ENCODE results near the gene PAK6.
A peak's percentile ranks its signal among the peaks of the same experiment; 100 is the strongest.

Gene PAK6

DNA sequence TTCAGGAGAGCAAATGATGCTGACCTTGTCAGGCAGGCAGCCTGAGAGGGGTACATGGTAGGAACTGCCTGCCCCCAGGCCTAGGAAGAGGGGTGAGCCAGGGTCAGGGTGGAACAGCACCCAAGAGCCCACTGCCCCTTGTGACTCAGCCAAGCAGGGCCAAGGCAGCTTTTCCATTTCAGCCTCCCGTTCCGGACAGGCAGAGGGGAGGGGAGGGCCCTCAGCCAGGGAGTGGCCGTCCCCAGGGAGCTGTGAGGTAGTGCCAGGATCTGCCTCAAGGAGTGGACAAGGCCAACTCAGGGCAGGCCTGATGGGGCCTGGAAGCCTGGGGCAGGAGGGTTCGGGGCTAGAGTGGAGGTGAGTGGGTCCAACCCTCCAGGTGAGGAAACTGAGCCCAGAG, 49.1 kb downstream of the PAK6 start:
- no peak for DNase-seq (ENCODE audit: low read depth, low spot score)
- TF ChIP-seq, protein P1, sequence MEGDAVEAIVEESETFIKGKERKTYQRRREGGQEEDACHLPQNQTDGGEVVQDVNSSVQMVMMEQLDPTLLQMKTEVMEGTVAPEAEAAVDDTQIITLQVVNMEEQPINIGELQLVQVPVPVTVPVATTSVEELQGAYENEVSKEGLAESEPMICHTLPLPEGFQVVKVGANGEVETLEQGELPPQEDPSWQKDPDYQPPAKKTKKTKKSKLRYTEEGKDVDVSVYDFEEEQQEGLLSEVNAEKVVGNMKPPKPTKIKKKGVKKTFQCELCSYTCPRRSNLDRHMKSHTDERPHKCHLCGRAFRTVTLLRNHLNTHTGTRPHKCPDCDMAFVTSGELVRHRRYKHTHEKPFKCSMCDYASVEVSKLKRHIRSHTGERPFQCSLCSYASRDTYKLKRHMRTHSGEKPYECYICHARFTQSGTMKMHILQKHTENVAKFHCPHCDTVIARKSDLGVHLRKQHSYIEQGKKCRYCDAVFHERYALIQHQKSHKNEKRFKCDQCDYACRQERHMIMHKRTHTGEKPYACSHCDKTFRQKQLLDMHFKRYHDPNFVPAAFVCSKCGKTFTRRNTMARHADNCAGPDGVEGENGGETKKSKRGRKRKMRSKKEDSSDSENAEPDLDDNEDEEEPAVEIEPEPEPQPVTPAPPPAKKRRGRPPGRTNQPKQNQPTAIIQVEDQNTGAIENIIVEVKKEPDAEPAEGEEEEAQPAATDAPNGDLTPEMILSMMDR (IDR thresholded peaks at IDR 0.05; ENCODE audit: insufficient read depth, low read length, missing control alignments): no peak
- H3K4me3 ChIP-seq (ENCODE audit: low read depth, low read length): no peak overlapping the region
- ChIA-PET POLR2A (no interaction called here), CTCF (interaction anchor here (0.7 to 17.3 kb wide), 6 partner anchors 9 to 134 kb away, joined by 4 to 287 read pairs (median 18); partner anchors contain the start of genes INAFM2 and PLCB2)

DNA sequence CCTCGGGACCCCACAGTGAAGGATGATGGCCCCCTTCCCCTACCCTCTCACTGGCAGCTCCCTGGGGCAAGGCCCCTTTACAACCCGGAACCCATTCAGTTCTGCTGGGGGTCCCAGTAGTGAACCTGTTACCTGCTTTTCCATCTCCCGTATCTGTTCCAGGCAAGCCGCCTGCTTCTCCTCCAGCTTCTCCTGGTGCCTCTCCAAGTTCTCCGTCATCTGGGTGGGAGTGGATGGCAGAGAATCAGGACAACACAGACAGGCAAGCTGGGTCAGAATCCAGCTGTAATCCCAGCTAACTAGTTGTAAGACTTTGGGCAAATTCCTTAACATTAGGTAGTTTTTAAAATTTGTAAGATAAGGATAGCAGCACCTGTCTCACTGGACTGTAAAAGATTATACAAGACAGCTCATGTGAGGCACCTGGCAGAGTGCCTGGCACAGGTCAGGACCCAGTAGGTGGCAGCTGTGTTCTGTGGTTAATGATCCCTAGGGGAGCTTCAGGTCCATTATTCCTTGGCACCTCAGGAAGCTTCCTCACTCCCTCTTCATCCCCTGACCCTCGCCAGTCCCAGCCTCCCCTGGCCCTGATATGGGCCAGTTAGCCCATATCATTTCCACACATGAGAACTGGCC, 50.4 kb downstream of the PAK6 start:
- H3K4me3 ChIP-seq (ENCODE audit: low read depth, low read length): no peak overlapping the region
- DNase-seq (ENCODE audit: low read depth, low spot score): no peak
- POLR2A ChIA-PET: no interaction called here

DNA sequence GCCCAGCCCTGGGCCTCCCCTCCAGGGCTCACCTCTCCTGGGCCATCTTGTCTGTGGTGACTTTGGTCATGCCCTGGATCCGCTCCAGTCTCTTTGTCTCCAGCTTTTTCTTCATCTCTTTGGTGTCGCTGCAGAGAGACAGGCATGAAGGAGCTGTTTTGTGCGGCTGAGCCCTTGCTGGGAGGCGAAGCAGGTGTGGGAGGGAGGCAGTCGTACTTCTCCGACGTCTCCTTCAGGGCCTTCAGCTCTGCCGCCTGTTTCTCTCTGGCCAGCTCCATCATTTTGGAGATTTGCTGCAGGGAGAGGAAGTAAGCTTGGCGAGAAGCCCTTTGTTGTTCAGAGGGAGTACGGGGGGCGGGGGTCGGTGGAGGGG, 51.7 kb downstream of the PAK6 start:
- no peak for DNase-seq (ENCODE audit: low read depth, low spot score)
- ChIA-PET POLR2A (interaction anchor here (0.6 kb wide), 1 partner anchor 705 kb away, joined by 3 read pairs; no protein-coding TSS in a partner anchor), CTCF (interaction anchor here (0.7 to 17.3 kb wide), 13 partner anchors 9 to 186 kb away, joined by 3 to 287 read pairs (median 5); partner anchors contain the start of genes INAFM2 and PLCB2)
- TF ChIP-seq, protein P1 (IDR thresholded peaks at IDR 0.05; ENCODE audit: insufficient read depth, low read length, missing control alignments): no peak
- H3K4me3 ChIP-seq (ENCODE audit: low read depth, low read length): no peak overlapping the region

More for the DNA sequence above, 50.4 kb downstream of the PAK6 start:
- CTCF ChIA-PET: interaction anchor here (1.4 to 17.3 kb wide), 5 partner anchors 13 to 132 kb away, joined by 4 to 287 read pairs (median 28); partner anchors contain the start of genes INAFM2 and PLCB2
- TF ChIP-seq, protein P1 (IDR thresholded peaks at IDR 0.05; ENCODE audit: insufficient read depth, low read length, missing control alignments): no peak

DNA sequence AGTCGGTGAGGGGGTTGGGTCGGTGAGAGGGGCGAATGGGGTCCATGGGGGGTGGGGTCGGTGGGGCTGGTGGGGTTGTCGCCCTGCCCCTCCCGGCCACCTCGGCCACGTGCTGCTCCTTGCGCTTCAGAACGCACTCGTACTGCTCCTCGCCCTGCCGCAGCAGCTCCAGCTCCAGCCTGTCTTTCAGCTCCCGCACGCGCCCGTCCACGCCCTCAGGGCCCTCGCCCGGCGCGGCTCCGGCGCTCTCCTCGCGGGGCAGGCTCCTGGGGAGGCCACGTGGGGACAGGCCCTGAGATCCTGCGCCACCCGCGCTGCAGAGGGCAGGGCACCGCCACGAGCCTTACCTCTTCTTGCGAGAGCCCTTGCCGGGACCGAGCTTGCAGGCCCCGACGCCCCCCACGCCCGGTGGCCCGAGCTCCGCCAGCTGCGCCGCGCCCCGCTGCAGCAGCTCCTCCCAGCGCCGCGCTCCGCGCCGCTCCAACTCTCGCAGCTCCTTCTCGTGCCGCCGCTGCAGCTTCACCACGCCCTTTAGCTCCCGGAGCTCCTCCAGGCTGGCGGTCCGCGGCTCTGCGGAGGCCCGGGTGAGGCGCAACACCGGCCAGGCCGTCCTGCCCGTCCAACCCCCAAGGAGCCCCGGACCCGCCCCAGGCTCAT, 52.2 kb downstream of the PAK6 start:
- no peak for DNase-seq (ENCODE audit: low read depth, low spot score)
- ChIA-PET CTCF (interaction anchor here (0.7 to 17.3 kb wide), 13 partner anchors 8 to 131 kb away, joined by 3 to 287 read pairs (median 5); partner anchors contain the start of genes ANKRD63, INAFM2 and PLCB2), POLR2A (interaction anchor here (0.6 kb wide), 1 partner anchor 705 kb away, joined by 3 read pairs; no protein-coding TSS in a partner anchor)
- H3K4me3 ChIP-seq (ENCODE audit: low read depth, low read length): peak overlapping the region; percentile 45
- TF ChIP-seq, protein P1 (IDR thresholded peaks at IDR 0.05; ENCODE audit: insufficient read depth, low read length, missing control alignments): no peak

DNA sequence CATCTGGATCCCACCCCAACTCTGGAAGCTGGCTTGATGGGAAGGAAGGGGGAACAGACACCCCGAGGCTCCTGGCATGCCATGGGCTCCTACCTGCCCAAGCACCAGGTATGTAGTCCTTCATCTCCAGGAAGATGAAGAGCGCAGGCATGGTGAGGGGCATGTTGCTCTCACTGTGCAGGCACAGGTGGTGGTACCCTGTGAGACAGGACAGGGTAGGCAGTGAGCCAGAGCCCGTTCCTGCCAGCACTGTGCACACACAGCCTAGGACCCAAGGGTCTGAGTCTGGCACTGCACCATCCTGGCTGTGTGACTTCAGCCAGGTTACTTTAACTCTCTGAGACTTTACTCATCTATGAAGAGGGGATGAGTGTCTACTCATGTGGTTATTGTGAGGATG, 53.4 kb downstream of the PAK6 start:
- ChIA-PET POLR2A (no interaction called here), CTCF (interaction anchor here (0.8 to 17.3 kb wide), 7 partner anchors 9 to 131 kb away, joined by 3 to 287 read pairs (median 8); partner anchors contain the start of genes INAFM2 and PLCB2)
- TF ChIP-seq, protein P1 (IDR thresholded peaks at IDR 0.05; ENCODE audit: insufficient read depth, low read length, missing control alignments): no peak
- no peak overlapping the region for H3K4me3 ChIP-seq (ENCODE audit: low read depth, low read length)
- DNase-seq (ENCODE audit: low read depth, low spot score): no peak

DNA sequence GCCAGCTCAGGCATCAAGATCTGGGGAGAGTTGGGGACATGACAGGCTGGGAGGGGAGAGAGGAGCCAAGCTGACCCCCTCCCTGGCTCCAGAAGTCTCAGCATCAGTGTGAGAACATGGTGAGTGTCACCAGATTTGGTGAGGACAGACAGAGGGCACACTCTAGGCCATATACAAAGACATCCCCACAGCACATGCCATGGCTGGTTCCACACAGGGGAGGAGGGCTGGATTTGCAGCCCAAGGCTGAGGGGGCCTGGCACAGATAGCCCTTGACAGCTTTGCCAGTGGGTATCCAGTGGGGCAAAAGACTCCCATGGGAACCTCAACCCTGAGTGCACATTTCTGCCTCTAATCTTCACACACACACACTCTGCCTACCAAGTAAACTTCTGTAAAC, 54.1 kb downstream of the PAK6 start:
- POLR2A ChIA-PET: no interaction called here
- H3K4me3 ChIP-seq (ENCODE audit: low read depth, low read length): no peak overlapping the region
- no peak for DNase-seq (ENCODE audit: low read depth, low spot score)
- TF ChIP-seq, protein P1 (IDR thresholded peaks at IDR 0.05; ENCODE audit: insufficient read depth, low read length, missing control alignments): no peak
- CTCF ChIA-PET: interaction anchor here (0.6 to 17.3 kb wide), 7 partner anchors 8 to 75 kb away, joined by 3 to 287 read pairs (median 5); partner anchors contain the start of genes INAFM2 and PLCB2

Data from AG04449 (cell line).